Thymus (tissue), 11 donors: Measurements from ENCODE around the gene FBXW8. TPM values are rescaled to one million over a fixed set of nuclear protein-coding genes. Genes with fewer than 3 reads are reported as not detected.

Source experiments
- DNase-seq, 9 donors: peaks; one replicate each; pipeline ENCODE4 v3.0.0-alpha.2; 2013; ENCODE audit warnings: low spot score in 9 of 9, low read depth in 6 of 9, missing footprints in 1 of 9
- H3K27ac ChIP-seq, 2 donors: one replicate each; pipeline ENCODE4 v1.5.1; 2013; ENCODE audit warnings: control low read depth in 1 of 2, low read depth in 1 of 2, low read length in 1 of 2, mild to moderate bottlenecking in 1 of 2, moderate library complexity in 1 of 2
- H3K27me3 ChIP-seq, 2 donors: one replicate each; pipeline ENCODE4 v1.5.1; 2013; ENCODE audit warnings: low read length in 1 of 2; ENCODE audit not compliant: control insufficient read depth in 2 of 2, insufficient read depth in 1 of 2
- H3K36me3 ChIP-seq, 2 donors: one replicate each; pipeline ENCODE4 v1.5.1; 2013; ENCODE audit warnings: low read length in 1 of 2, mild to moderate bottlenecking in 1 of 2, moderate library complexity in 1 of 2; ENCODE audit not compliant: control insufficient read depth in 2 of 2, insufficient read depth in 2 of 2
- H3K4me1 ChIP-seq, 2 donors: one replicate each; pipeline ENCODE4 v1.5.1; 2013; ENCODE audit warnings: low read length in 2 of 2; ENCODE audit not compliant: control insufficient read depth in 2 of 2, insufficient read depth in 2 of 2
- H3K4me3 ChIP-seq, 2 donors: one replicate each; pipeline ENCODE4 v1.5.1; 2013; ENCODE audit warnings: low read length in 2 of 2, control low read depth in 1 of 2, mild to moderate bottlenecking in 1 of 2
- H3K9me3 ChIP-seq, 2 donors: one replicate each; pipeline ENCODE4 v1.5.1; 2013; ENCODE audit warnings: low read length in 1 of 2, mild to moderate bottlenecking in 1 of 2; ENCODE audit not compliant: control insufficient read depth in 2 of 2, insufficient read depth in 1 of 2
- WGBS: extraction: QIAGEN DNeasy Blood & Tissue Kit; methylation state at CpG from one replicate; pipeline ENCODE4 v1.1.7; 2013; 5-methylcytosine and 5-hydroxymethylcytosine counted together
- polyA plus RNA-seq: library from polyadenylated mRNA; stranded (reverse); fragments of 200-250 nt; gene quantifications from one replicate; pipeline ENCODE4 v1.2.3, GENCODE V29; 2013
- total RNA-seq: library from RNA; stranded (reverse); fragments of 120-200 nt; gene quantifications from one replicate; pipeline ENCODE4 v1.2.4, GENCODE V29; 2013
- donor health status: healthy.

The FBXW8 gene
- total and polyA plus RNA-seq, 2 donors = 4.5 to 6.0 TPM

- H3K4me3 ChIP-seq = peak overlapping the region; percentile 44 to 58
- WGBS = 5% methylated on average over 29 of the region's 29 CpGs
Measured at GRCh38 chr12:116881877-116882507, 28.8 kb upstream of the FBXW8 start.

GRCh38 chr12:116882742-116883141 is 28.0 kb upstream of the FBXW8 start:
- Histone ChIP-seq H3K27me3 (peaks cover 31 to 55% of the 10 kb centered on the region in 2 donors), H3K27ac (peak overlapping the region in 1 of 2 donors; percentile 69), H3K9me3 (no peaks in the 10 kb centered on the region), H3K4me3 (no peak overlapping the region), H3K36me3 (no peaks in the 10 kb centered on the region), H3K4me1 (peaks cover 22 to 50% of the 10 kb centered on the region in 2 donors)
- DNase-seq = peak in 3 of 9 donors; percentile 52 to 76 (median 56)
- WGBS = 23% methylated on average over 6 of the region's 6 CpGs

More at GRCh38 chr12:116881877-116882507, 28.8 kb upstream of the FBXW8 start:
- Histone ChIP-seq H3K9me3 (no peaks in the 10 kb centered on the region), H3K36me3 (no peaks in the 10 kb centered on the region), H3K27me3 (peaks cover 31 to 62% of the 10 kb centered on the region in 2 donors), H3K27ac (peak overlapping the region in 1 of 2 donors; percentile 69), H3K4me1 (peaks cover 22 to 56% of the 10 kb centered on the region in 2 donors)
- no peak for DNase-seq

- no peak for DNase-seq
- Histone ChIP-seq H3K4me3 (no peak overlapping the region), H3K9me3 (no peaks in the 10 kb centered on the region), H3K27ac (no peak overlapping the region), H3K27me3 (peaks cover 21 to 34% of the 10 kb centered on the region in 2 donors), H3K4me1 (peaks cover 15 to 32% of the 10 kb centered on the region in 2 donors), H3K36me3 (no peaks in the 10 kb centered on the region)
- WGBS = 90% methylated on average over 3 of the region's 3 CpGs
Measured at GRCh38 chr12:116884871-116885270, 25.9 kb upstream of the FBXW8 start.

GRCh38 chr12:116885491-116885890 is 25.3 kb upstream of the FBXW8 start:
- peak in 1 of 9 donors; percentile 57 for DNase-seq
- Histone ChIP-seq H3K36me3 (no peaks in the 10 kb centered on the region), H3K27ac (no peak overlapping the region)

DNA sequence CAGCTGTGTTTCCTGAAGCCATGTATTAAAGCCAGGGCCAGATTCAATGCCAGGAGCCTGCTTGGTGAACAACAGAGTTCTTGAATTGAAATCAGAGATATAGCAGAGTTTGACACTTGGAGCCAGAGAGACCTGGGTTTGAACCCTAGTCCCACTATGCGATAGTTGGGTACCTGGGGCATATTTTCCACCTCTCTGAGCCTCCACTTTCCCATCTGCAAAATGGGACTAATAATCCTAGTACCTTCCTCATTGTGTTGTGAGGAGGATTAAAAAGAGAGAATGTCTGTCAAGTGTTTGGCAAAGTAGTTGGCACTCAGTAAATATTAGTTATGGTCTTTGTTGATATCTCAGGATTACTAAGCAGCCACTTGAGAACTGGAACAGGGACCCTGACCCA is 23.5 kb upstream of the FBXW8 start:
- DNase-seq = no peak
- H3K27me3 ChIP-seq = peaks cover 3 to 14% of the 10 kb centered on the region in 2 donors
- 98% methylated on average over 1 of the region's 1 CpG for WGBS
- H3K9me3 ChIP-seq = no peaks in the 10 kb centered on the region
- no peak overlapping the region for H3K4me3 ChIP-seq
- no peak overlapping the region for H3K27ac ChIP-seq
- H3K4me1 ChIP-seq = peaks cover 0 to 14% of the 10 kb centered on the region in 2 donors
- no peaks in the 10 kb centered on the region for H3K36me3 ChIP-seq

More at GRCh38 chr12:116885491-116885890, 25.3 kb upstream of the FBXW8 start:
- peaks cover 11 to 26% of the 10 kb centered on the region in 2 donors for H3K4me1 ChIP-seq
- H3K9me3 ChIP-seq = no peaks in the 10 kb centered on the region
- WGBS = 59% methylated on average over 2 of the region's 2 CpGs
- peaks cover 15 to 28% of the 10 kb centered on the region in 2 donors for H3K27me3 ChIP-seq
- H3K4me3 ChIP-seq = no peak overlapping the region

- no peaks in the 10 kb centered on the region for H3K9me3 ChIP-seq
- H3K27ac ChIP-seq = no peak overlapping the region
- peaks cover 0 to 8% of the 10 kb centered on the region in 2 donors for H3K4me1 ChIP-seq
- DNase-seq = no peak
- H3K36me3 ChIP-seq = no peaks in the 10 kb centered on the region
- H3K27me3 ChIP-seq = peaks cover 1 to 8% of the 10 kb centered on the region in 2 donors
- 92% methylated on average over 6 of the region's 6 CpGs for WGBS
- no peak overlapping the region for H3K4me3 ChIP-seq
Measured at GRCh38 chr12:116887897-116888296, 22.9 kb upstream of the FBXW8 start.

DNA sequence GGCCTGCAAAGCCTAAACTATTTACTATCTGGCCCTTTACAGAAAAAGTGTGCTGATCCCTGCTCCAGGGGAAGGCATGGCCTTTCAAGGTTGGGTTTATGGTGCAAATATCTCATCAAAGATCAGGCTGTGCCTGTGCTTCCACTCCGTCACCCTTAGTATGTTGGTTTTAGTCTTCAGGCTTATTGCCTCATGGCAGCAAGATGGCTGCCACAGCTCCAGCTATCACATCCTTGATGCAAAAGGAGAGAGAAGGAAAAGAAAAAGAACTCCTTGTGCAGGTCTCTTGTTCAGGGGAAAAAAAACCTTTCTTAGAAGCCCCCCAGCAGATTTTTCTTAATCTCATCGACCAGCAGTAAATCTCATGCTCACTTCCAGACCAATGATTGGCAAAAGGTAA is 20.4 kb upstream of the FBXW8 start:
- no peaks in the 10 kb centered on the region for H3K27me3 ChIP-seq
- 97% methylated on average over 2 of the region's 2 CpGs for WGBS
- H3K4me1 ChIP-seq = peaks cover 0 to 3% of the 10 kb centered on the region in 2 donors
- H3K4me3 ChIP-seq = no peak overlapping the region
- H3K27ac ChIP-seq = no peak overlapping the region
- H3K9me3 ChIP-seq = no peaks in the 10 kb centered on the region
- H3K36me3 ChIP-seq = no peaks in the 10 kb centered on the region
- DNase-seq = no peak

DNA sequence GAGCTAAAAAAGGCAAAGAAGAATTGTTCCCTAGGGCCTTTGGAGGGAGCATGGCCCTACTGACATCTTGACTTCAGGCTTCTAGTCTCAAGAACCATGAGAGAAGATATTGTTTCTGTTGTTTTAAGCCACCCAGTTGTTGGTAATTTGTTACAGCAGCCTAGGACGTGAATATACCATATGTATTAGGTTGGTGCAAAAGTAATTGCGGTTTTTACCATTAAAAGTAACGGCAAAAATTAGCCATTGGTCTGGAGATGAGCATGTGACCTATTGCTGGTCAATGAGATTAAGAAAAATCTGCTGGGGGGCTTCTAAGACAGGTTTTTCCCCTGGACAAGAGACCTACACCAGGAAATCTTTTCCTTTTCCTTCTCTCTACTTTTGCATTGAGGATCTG is 19.7 kb upstream of the FBXW8 start:
- no peaks in the 10 kb centered on the region for H3K27me3 ChIP-seq
- no peaks in the 10 kb centered on the region for H3K36me3 ChIP-seq
- no peak overlapping the region for H3K4me3 ChIP-seq
- no peaks in the 10 kb centered on the region for H3K9me3 ChIP-seq
- no peak overlapping the region for H3K27ac ChIP-seq
- no peak for DNase-seq
- WGBS = 96% methylated on average over 3 of the region's 3 CpGs
- H3K4me1 ChIP-seq = no peaks in the 10 kb centered on the region

DNA sequence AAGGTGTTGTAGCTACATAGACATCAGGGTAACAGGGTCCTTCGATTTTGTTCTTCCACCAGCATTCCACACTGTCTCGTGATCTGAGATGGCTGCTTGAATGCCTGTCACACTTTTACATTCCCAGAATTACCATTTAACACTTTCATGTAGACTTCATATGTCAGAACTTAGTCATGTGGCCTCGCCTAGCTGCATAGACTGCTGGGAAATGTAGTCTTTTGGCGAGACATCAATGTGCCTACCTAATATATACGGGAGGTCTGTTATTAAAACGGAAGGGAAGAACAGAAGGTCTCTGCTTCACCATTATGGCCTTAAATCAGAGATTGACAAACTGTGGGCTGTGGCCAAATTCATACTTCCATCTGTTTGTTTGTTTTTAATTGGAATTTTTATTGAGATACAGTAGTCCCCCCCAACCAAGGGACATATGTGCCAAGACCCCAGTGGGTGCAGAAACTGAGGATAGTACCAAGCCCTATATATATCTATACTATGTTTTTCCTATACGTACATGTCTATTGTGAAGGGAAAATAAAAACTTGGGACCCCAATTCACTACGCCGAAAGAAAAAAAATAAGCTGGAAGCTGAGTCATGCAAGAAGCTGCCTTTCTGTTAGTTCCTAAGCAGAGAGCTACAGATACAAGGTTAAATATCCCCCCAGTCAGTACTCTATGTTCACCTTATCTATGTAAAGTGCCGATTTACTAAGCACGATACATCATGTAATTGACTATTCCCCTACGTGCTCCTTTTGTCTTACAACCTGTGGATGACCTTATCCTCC is 18.2 kb upstream of the FBXW8 start:
- Histone ChIP-seq H3K4me1 (no peaks in the 10 kb centered on the region), H3K27me3 (no peaks in the 10 kb centered on the region), H3K27ac (no peak overlapping the region), H3K36me3 (no peaks in the 10 kb centered on the region), H3K4me3 (no peak overlapping the region), H3K9me3 (peaks cover 0 to 1% of the 10 kb centered on the region in 2 donors)
- no peak for DNase-seq
- WGBS = 90% methylated on average over 12 of the region's 12 CpGs
